Activated CD4-positive, alpha-beta T cell treated with anti-CD3 and anti-CD28 coated beads, Interleukin-2, amount 10 ng/mL, durations not matched to agents 7 days and 5 days (primary cell): ENCODE measurements around the gene STK32B. TPM values are rescaled to one million over a fixed set of nuclear protein-coding genes. Genes with fewer than 3 reads are reported as not detected.
A peak's percentile ranks its signal among the peaks of the same experiment; 100 is the strongest.

Experiments used
- CTCF ChIA-PET: fragments of 350-600 bp; sonication (Branson Sonifier 250); formaldehyde crosslinking; loops from one replicate; lab custom pipeline; 2021; ENCODE audit warnings: antibody characterized with exemption; lab: Charles Lee
- POLR2A ChIA-PET: fragments of 350-600 bp; sonication (Branson Sonifier 250); formaldehyde crosslinking; loops from one replicate; lab custom pipeline; 2021; ENCODE audit warnings: antibody characterized with exemption; lab: Charles Lee
- DNase-seq: peaks from one replicate; pipeline ENCODE4 v3.0.0-alpha.2; 2020
- H3K27ac Mint-ChIP-seq: one replicate; pipeline ENCODE4 v1.8.0; 2021; ENCODE audit warnings: mild to moderate bottlenecking, moderate library complexity, mixed read lengths
- H3K27me3 Mint-ChIP-seq: one replicate; pipeline ENCODE4 v1.8.0; 2021; ENCODE audit warnings: mixed read lengths
- H3K36me3 Mint-ChIP-seq: one replicate; pipeline ENCODE4 v1.8.0; 2021; ENCODE audit warnings: low read depth, mixed read lengths
- H3K4me1 Mint-ChIP-seq: one replicate; pipeline ENCODE4 v1.8.0; 2021; ENCODE audit warnings: mixed read lengths
- H3K4me3 Mint-ChIP-seq: one replicate; pipeline ENCODE4 v1.8.0; 2021; ENCODE audit warnings: mild to moderate bottlenecking, moderate library complexity, mixed read lengths
- H3K9me3 Mint-ChIP-seq: one replicate; pipeline ENCODE4 v1.8.0; 2021; ENCODE audit warnings: mixed read lengths
- total RNA-seq, 2 experiments: library from RNA; stranded (reverse); gene quantifications; one replicate each; pipeline ENCODE4 v1.2.3, GENCODE V29; 2021

Gene STK32B
- total RNA-seq, 2 experiments from 2014 or later, result not detected

GRCh38 chr4:5019274-5019673 is 32.0 kb upstream of the STK32B start, which contains the start of gene CYTL1:
Gene CYTL1, minus strand, starts transcription at chr4:5019458. Its CDS starts 13 bp downstream, at chr4:5019445.
- Mint-ChIP-seq H3K4me3 (no peak within 1 kb of the TSS), H3K27me3 (peaks cover 16% of the 10 kb centered on the region), H3K4me1 (no peaks in the 10 kb centered on the region), H3K27ac (no peak within 1 kb of the TSS), H3K36me3 (no peaks in the 10 kb centered on the region), H3K9me3 (no peaks in the 10 kb centered on the region)
- ChIA-PET CTCF (no interaction called here), POLR2A (no interaction called here)
- DNase-seq, result no peak

GRCh38 chr4:5019796-5020195 is 31.5 kb upstream of the STK32B start:
- Mint-ChIP-seq H3K4me1 (no peaks in the 10 kb centered on the region), H3K27me3 (peaks cover 16% of the 10 kb centered on the region), H3K27ac (no peak overlapping the region), H3K4me3 (no peak overlapping the region), H3K9me3 (no peaks in the 10 kb centered on the region), H3K36me3 (no peaks in the 10 kb centered on the region)
- ChIA-PET POLR2A (no interaction called here), CTCF (no interaction called here)
- no peak for DNase-seq

GRCh38 chr4:5020341-5020740 is 30.9 kb upstream of the STK32B start:
- Mint-ChIP-seq H3K4me3 (no peak overlapping the region), H3K27me3 (peaks cover 16% of the 10 kb centered on the region), H3K27ac (no peak overlapping the region), H3K36me3 (no peaks in the 10 kb centered on the region), H3K4me1 (no peaks in the 10 kb centered on the region), H3K9me3 (no peaks in the 10 kb centered on the region)
- no peak for DNase-seq
- ChIA-PET POLR2A (no interaction called here), CTCF (no interaction called here)

GRCh38 chr4:5021546-5021945 is 29.7 kb upstream of the STK32B start:
- DNase-seq, result no peak
- Mint-ChIP-seq H3K36me3 (no peaks in the 10 kb centered on the region), H3K9me3 (no peaks in the 10 kb centered on the region), H3K27ac (no peak overlapping the region), H3K4me1 (no peaks in the 10 kb centered on the region), H3K4me3 (no peak overlapping the region), H3K27me3 (peaks cover 10% of the 10 kb centered on the region)
- CTCF ChIA-PET, result no interaction called here
- POLR2A ChIA-PET, result no interaction called here

GRCh38 chr4:5024673-5025072 is 26.6 kb upstream of the STK32B start:
- H3K9me3 Mint-ChIP-seq, result no peaks in the 10 kb centered on the region
- CTCF ChIA-PET, result no interaction called here

GRCh38 chr4:5026371-5026770 is 24.9 kb upstream of the STK32B start:
- CTCF ChIA-PET, result interaction anchor here (0.6 to 2.2 kb wide), 3 partner anchors 10 to 420 kb away, joined by 3 to 4 read pairs (median 4); no protein-coding TSS in a partner anchor
- no peak overlapping the region for H3K4me3 Mint-ChIP-seq
- H3K9me3 Mint-ChIP-seq, result no peaks in the 10 kb centered on the region
- H3K4me1 Mint-ChIP-seq, result no peaks in the 10 kb centered on the region
- no peak overlapping the region for H3K27ac Mint-ChIP-seq
- no peaks in the 10 kb centered on the region for H3K36me3 Mint-ChIP-seq
- DNase-seq, result no peak
- POLR2A ChIA-PET, result no interaction called here
- H3K27me3 Mint-ChIP-seq, result no peaks in the 10 kb centered on the region

More at GRCh38 chr4:5024673-5025072, 26.6 kb upstream of the STK32B start:
- POLR2A ChIA-PET, result no interaction called here
- no peaks in the 10 kb centered on the region for H3K36me3 Mint-ChIP-seq
- H3K4me1 Mint-ChIP-seq, result no peaks in the 10 kb centered on the region
- H3K4me3 Mint-ChIP-seq, result no peak overlapping the region
- H3K27me3 Mint-ChIP-seq, result peaks cover 4% of the 10 kb centered on the region
- DNase-seq, result no peak
- H3K27ac Mint-ChIP-seq, result no peak overlapping the region

- ChIA-PET POLR2A (no interaction called here), CTCF (interaction anchor here (0.6 to 2.2 kb wide), 3 partner anchors 9 to 419 kb away, joined by 3 to 4 read pairs (median 4); no protein-coding TSS in a partner anchor)
- Mint-ChIP-seq H3K9me3 (no peaks in the 10 kb centered on the region), H3K27me3 (no peaks in the 10 kb centered on the region), H3K27ac (no peak overlapping the region), H3K4me3 (no peak overlapping the region), H3K36me3 (no peaks in the 10 kb centered on the region), H3K4me1 (no peaks in the 10 kb centered on the region)
- no peak for DNase-seq
Measured at GRCh38 chr4:5027346-5027745, 23.9 kb upstream of the STK32B start.

- POLR2A ChIA-PET, result no interaction called here
- no peaks in the 10 kb centered on the region for H3K9me3 Mint-ChIP-seq
- no peaks in the 10 kb centered on the region for H3K27me3 Mint-ChIP-seq
- no peak for DNase-seq
- no peak overlapping the region for H3K27ac Mint-ChIP-seq
- H3K4me1 Mint-ChIP-seq, result peaks cover 4% of the 10 kb centered on the region
- H3K4me3 Mint-ChIP-seq, result no peak overlapping the region
- H3K36me3 Mint-ChIP-seq, result no peaks in the 10 kb centered on the region
- CTCF ChIA-PET, result interaction anchor here (1.8 to 2.2 kb wide), 2 partner anchors 8 to 15 kb away, joined by 4 read pairs; no protein-coding TSS in a partner anchor
Measured at GRCh38 chr4:5028480-5028879, 22.8 kb upstream of the STK32B start.

GRCh38 chr4:5029447-5029846 is 21.8 kb upstream of the STK32B start:
- H3K27ac Mint-ChIP-seq, result no peak overlapping the region
- no peaks in the 10 kb centered on the region for H3K36me3 Mint-ChIP-seq

GRCh38 chr4:5030221-5030620 is 21.1 kb upstream of the STK32B start:
- peaks cover 14% of the 10 kb centered on the region for H3K4me1 Mint-ChIP-seq
- H3K27ac Mint-ChIP-seq, result no peak overlapping the region
- H3K27me3 Mint-ChIP-seq, result peaks cover under 1% of the 10 kb centered on the region
- no peaks in the 10 kb centered on the region for H3K9me3 Mint-ChIP-seq
- no peak for DNase-seq
- ChIA-PET POLR2A (no interaction called here), CTCF (no interaction called here)
- no peaks in the 10 kb centered on the region for H3K36me3 Mint-ChIP-seq
- H3K4me3 Mint-ChIP-seq, result no peak overlapping the region

More at GRCh38 chr4:5029447-5029846, 21.8 kb upstream of the STK32B start:
- ChIA-PET POLR2A (no interaction called here), CTCF (no interaction called here)
- Mint-ChIP-seq H3K27me3 (no peaks in the 10 kb centered on the region), H3K4me1 (peaks cover 13% of the 10 kb centered on the region), H3K4me3 (no peak overlapping the region), H3K9me3 (no peaks in the 10 kb centered on the region)
- no peak for DNase-seq

- DNase-seq, result no peak
- POLR2A ChIA-PET, result no interaction called here
- Mint-ChIP-seq H3K36me3 (no peaks in the 10 kb centered on the region), H3K27me3 (peaks cover 3% of the 10 kb centered on the region), H3K4me1 (peaks cover 14% of the 10 kb centered on the region), H3K4me3 (no peak overlapping the region), H3K9me3 (no peaks in the 10 kb centered on the region), H3K27ac (no peak overlapping the region)
- CTCF ChIA-PET, result no interaction called here
Measured at GRCh38 chr4:5030927-5031326, 20.4 kb upstream of the STK32B start.

GRCh38 chr4:5032813-5033212 is 18.5 kb upstream of the STK32B start:
- DNase-seq, result no peak
- CTCF ChIA-PET, result no interaction called here
- Mint-ChIP-seq H3K36me3 (no peaks in the 10 kb centered on the region), H3K4me3 (no peak overlapping the region), H3K27ac (no peak overlapping the region), H3K27me3 (peaks cover 3% of the 10 kb centered on the region), H3K4me1 (peaks cover 14% of the 10 kb centered on the region), H3K9me3 (no peaks in the 10 kb centered on the region)
- POLR2A ChIA-PET, result no interaction called here

GRCh38 chr4:5033281-5033841 is 17.9 kb upstream of the STK32B start:
- H3K4me1 Mint-ChIP-seq, result peaks cover 14% of the 10 kb centered on the region
- POLR2A ChIA-PET, result no interaction called here
- H3K4me3 Mint-ChIP-seq, result no peak overlapping the region
- no peaks in the 10 kb centered on the region for H3K36me3 Mint-ChIP-seq
- peaks cover 3% of the 10 kb centered on the region for H3K27me3 Mint-ChIP-seq
- CTCF ChIA-PET, result interaction anchor here (0.6 kb wide), 1 partner anchor 364 kb away, joined by 4 read pairs; no protein-coding TSS in a partner anchor
- DNase-seq, result no peak
- no peaks in the 10 kb centered on the region for H3K9me3 Mint-ChIP-seq
- peak overlapping the region; percentile 72 for H3K27ac Mint-ChIP-seq

GRCh38 chr4:5034206-5034605 is 17.1 kb upstream of the STK32B start:
- peak overlapping the region; percentile 31 for H3K27ac Mint-ChIP-seq
- POLR2A ChIA-PET, result no interaction called here
- H3K27me3 Mint-ChIP-seq, result peaks cover 3% of the 10 kb centered on the region
- H3K9me3 Mint-ChIP-seq, result no peaks in the 10 kb centered on the region
- no peak for DNase-seq
- no peak overlapping the region for H3K4me3 Mint-ChIP-seq
- peaks cover 14% of the 10 kb centered on the region for H3K4me1 Mint-ChIP-seq
- H3K36me3 Mint-ChIP-seq, result no peaks in the 10 kb centered on the region
- CTCF ChIA-PET, result interaction anchor here (0.6 to 1.2 kb wide), 2 partner anchors 16 to 365 kb away, joined by 3 to 4 read pairs; no protein-coding TSS in a partner anchor
